ENCODE measurements around the gene NOS1AP.

The NOS1AP gene

DNA sequence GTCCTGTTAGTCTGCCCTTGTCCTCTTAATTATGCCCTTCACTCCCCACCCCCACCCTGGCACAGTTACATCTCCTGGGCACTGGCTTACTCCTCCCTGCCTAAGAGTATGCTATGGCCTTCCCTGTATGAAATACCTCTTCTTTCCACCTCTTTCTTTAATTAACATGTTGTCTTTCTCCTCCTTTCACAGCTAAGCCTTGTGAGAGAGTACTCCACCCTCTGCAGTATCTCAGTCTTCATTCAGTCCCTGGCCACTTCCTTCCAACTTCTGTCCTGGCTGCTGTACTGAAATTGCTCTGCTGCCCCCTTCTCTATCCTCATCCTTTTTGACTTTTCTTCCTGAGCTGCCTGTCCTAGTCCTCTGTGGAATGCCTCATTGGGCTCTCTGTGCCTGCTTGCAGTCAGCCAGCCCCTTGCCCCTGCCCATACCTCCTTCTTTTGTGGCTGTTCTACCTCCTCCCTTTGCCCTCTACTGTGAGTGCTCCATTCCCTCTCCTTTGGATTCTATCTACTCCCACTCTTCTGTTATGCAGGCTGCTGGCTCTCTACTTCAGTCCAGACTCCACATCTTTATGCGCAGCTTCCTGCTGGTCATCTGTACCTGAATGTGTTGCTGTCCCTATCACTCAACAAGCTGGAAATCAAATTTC lies 8.3 kb downstream of the NOS1AP start:
- TF ChIP-seq FOXP2 (optimal IDR thresholded peaks at IDR 0.05; ENCODE audit: borderline replicate concordance, extremely low read depth, extremely low read length, insufficient read depth) (no peak), SIN3A (IDR thresholded peaks at IDR 0.05; ENCODE audit: borderline replicate concordance, insufficient read depth, low read length) (no peak), POLR2AphosphoS5 (IDR thresholded peaks at IDR 0.05; ENCODE audit: low read depth, low read length) (no peak), TAF1 (IDR thresholded peaks at IDR 0.05; ENCODE audit: borderline replicate concordance, insufficient read depth, low read length) (no peak)
- TF ChIP-seq, protein P1, sequence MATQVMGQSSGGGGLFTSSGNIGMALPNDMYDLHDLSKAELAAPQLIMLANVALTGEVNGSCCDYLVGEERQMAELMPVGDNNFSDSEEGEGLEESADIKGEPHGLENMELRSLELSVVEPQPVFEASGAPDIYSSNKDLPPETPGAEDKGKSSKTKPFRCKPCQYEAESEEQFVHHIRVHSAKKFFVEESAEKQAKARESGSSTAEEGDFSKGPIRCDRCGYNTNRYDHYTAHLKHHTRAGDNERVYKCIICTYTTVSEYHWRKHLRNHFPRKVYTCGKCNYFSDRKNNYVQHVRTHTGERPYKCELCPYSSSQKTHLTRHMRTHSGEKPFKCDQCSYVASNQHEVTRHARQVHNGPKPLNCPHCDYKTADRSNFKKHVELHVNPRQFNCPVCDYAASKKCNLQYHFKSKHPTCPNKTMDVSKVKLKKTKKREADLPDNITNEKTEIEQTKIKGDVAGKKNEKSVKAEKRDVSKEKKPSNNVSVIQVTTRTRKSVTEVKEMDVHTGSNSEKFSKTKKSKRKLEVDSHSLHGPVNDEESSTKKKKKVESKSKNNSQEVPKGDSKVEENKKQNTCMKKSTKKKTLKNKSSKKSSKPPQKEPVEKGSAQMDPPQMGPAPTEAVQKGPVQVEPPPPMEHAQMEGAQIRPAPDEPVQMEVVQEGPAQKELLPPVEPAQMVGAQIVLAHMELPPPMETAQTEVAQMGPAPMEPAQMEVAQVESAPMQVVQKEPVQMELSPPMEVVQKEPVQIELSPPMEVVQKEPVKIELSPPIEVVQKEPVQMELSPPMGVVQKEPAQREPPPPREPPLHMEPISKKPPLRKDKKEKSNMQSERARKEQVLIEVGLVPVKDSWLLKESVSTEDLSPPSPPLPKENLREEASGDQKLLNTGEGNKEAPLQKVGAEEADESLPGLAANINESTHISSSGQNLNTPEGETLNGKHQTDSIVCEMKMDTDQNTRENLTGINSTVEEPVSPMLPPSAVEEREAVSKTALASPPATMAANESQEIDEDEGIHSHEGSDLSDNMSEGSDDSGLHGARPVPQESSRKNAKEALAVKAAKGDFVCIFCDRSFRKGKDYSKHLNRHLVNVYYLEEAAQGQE (IDR thresholded peaks at IDR 0.05; ENCODE audit: insufficient read depth in 1 of 2, low read depth in 2 of 2, low read length in 2 of 2) = no peak

DNA sequence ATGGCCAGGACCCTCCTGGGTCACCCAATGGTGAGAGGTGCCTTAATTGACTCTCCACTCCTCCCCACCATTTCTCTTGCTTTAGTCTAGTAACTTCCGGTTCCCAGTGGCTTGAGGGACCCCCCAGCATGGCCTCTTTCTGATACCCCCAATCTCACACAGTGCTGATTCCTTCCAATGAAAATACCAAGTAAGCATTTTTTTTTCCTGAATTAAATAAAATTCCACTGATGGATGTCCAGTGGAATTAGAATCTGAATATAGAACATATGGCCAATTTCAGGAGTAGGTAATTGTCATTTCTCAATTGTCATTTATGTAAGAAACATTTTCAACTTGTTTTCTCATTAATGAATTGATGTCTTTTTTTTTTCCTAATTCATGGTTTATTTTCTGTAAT lies 9.5 kb downstream of the NOS1AP start:
- no peak for TF ChIP-seq SIN3A (IDR thresholded peaks at IDR 0.05; ENCODE audit: borderline replicate concordance, insufficient read depth, low read length)
- TF ChIP-seq FOXP2 (optimal IDR thresholded peaks at IDR 0.05; ENCODE audit: borderline replicate concordance, extremely low read depth, extremely low read length, insufficient read depth) = no peak
- no peak for TF ChIP-seq POLR2AphosphoS5 (IDR thresholded peaks at IDR 0.05; ENCODE audit: low read depth, low read length)
- no peak for TF ChIP-seq TAF1 (IDR thresholded peaks at IDR 0.05; ENCODE audit: borderline replicate concordance, insufficient read depth, low read length)
- TF ChIP-seq, protein P1 (IDR thresholded peaks at IDR 0.05; ENCODE audit: insufficient read depth in 1 of 2, low read depth in 2 of 2, low read length in 2 of 2) = no peak

DNA sequence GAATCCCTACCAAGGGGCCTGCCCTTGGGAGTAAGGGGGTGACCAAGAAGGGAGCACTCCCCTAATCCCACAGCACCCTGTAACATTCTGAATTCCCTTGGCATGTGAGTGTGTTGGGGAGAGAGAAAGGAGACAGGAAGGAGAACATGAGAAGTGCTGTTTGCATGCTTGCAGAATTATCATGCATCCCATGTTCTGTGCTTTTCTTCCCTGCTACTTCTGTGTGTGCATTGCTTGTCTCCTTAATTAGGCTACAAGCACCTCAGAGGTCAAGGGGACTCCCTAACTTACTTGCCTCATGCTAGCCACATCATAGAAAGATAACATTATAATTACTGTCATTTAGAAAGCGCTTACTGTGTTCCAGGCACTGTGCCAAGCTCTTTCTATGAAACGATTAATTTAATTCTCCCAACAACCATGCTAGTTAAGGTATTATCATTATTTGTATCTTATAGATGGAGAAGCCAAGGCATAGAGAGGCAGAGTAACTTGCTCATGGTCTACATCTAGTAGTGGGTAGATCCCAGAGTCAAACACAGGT lies 11.1 kb downstream of the NOS1AP start:
- TF ChIP-seq FOXP2 (optimal IDR thresholded peaks at IDR 0.05; ENCODE audit: borderline replicate concordance, extremely low read depth, extremely low read length, insufficient read depth) (no peak), POLR2AphosphoS5 (IDR thresholded peaks at IDR 0.05; ENCODE audit: low read depth, low read length) (no peak), SIN3A (IDR thresholded peaks at IDR 0.05; ENCODE audit: borderline replicate concordance, insufficient read depth, low read length) (no peak), TAF1 (IDR thresholded peaks at IDR 0.05; ENCODE audit: borderline replicate concordance, insufficient read depth, low read length) (no peak)
- TF ChIP-seq, protein P1 (IDR thresholded peaks at IDR 0.05; ENCODE audit: insufficient read depth in 1 of 2, low read depth in 2 of 2, low read length in 2 of 2) = no peak

DNA sequence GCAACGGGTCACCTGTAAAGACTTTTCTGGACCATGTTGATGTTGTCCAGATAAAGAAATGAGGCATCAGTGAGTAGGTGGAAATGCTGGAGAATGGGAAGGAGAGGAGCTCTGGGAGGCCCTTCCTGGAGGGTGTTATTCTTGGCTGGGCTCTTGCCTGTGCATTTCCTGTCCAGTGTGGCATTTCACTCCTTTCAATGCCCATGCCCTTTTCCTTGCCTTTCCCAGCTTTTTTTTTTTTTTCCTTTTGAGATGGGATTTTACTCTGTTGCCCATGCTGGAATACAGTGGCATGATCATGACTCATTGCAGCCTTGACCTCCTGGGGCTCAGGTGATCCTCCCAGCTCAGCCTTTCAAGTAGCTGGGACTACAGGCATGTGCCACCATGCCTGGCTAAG lies 11.8 kb downstream of the NOS1AP start:
- no peak for TF ChIP-seq TAF1 (IDR thresholded peaks at IDR 0.05; ENCODE audit: borderline replicate concordance, insufficient read depth, low read length)
- TF ChIP-seq POLR2AphosphoS5 (IDR thresholded peaks at IDR 0.05; ENCODE audit: low read depth, low read length) = no peak
- no peak for TF ChIP-seq FOXP2 (optimal IDR thresholded peaks at IDR 0.05; ENCODE audit: borderline replicate concordance, extremely low read depth, extremely low read length, insufficient read depth)
- no peak for TF ChIP-seq SIN3A (IDR thresholded peaks at IDR 0.05; ENCODE audit: borderline replicate concordance, insufficient read depth, low read length)
- TF ChIP-seq, protein P1 (IDR thresholded peaks at IDR 0.05; ENCODE audit: insufficient read depth in 1 of 2, low read depth in 2 of 2, low read length in 2 of 2) = no peak

All from PFSK-1 (cell line).